ENCODE data around the gene GRIP2. TPM values are rescaled to one million over a fixed set of nuclear protein-coding genes. Genes with fewer than 3 reads are reported as not detected.

Gene GRIP2
- total RNA-seq, result not detected

GRCh38 chr3:14539742-14540491, at the start of gene GRIP2:
GRIP2 (minus strand) TSS chr3:14540342; CDS start chr3:14540308, 34 bp downstream.
- Mint-ChIP-seq H3K36me3 (no peaks in the 10 kb centered on the region), H3K4me3 (no peak within 1 kb of the TSS), H3K4me1 (no peaks in the 10 kb centered on the region), H3K9me3 (no peaks in the 10 kb centered on the region), H3K27me3 (no peaks in the 10 kb centered on the region), H3K27ac (no peak within 1 kb of the TSS)
- DNase-seq, result no peak

- no peak overlapping the region for H3K4me3 Mint-ChIP-seq
- H3K9me3 Mint-ChIP-seq, result no peaks in the 10 kb centered on the region
- peaks cover 27% of the 10 kb centered on the region for H3K27me3 Mint-ChIP-seq
- H3K4me1 Mint-ChIP-seq, result no peaks in the 10 kb centered on the region
- no peak for DNase-seq
- H3K27ac Mint-ChIP-seq, result no peak overlapping the region
- no peaks in the 10 kb centered on the region for H3K36me3 Mint-ChIP-seq
Measured at GRCh38 chr3:14588425-14589112, 48.4 kb upstream of the GRIP2 start.

DNA sequence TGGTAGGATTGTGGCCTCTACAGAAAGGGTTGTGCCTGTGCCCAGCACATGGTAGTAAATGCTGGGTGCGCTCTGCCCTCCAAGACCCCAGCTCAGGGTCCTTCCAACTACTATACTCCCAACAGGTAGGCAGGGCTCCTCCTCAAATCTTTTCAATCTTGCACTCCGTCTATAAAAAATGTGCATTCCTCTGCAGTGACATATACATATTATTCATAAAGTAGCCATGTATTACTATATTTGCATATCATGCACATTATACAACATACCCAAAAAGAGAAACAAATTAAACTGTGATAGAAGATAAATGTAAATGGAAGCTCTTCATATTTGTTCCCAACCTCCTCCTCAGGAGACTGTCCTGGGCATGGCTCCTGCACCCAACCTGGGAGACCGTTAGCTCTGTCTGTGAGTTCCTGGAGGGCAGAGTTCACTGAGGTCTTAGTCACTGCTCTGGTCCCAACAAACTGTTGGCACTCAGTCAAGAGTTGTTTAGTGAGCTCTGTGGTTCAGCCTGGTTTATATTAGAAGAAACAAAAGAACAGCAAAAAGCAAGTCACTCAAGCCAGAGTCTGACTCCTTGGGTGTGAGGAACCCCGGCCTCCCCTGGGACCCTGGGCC, 47.7 kb upstream of the GRIP2 start:
- no peak overlapping the region for H3K4me3 Mint-ChIP-seq

GRCh38 chr3:14586611-14587010, 46.5 kb upstream of the GRIP2 start:
- DNase-seq, result no peak
- H3K4me1 Mint-ChIP-seq, result no peaks in the 10 kb centered on the region
- H3K27ac Mint-ChIP-seq, result no peak overlapping the region
- no peaks in the 10 kb centered on the region for H3K9me3 Mint-ChIP-seq
- peaks cover 28% of the 10 kb centered on the region for H3K27me3 Mint-ChIP-seq
- H3K36me3 Mint-ChIP-seq, result no peaks in the 10 kb centered on the region
- no peak overlapping the region for H3K4me3 Mint-ChIP-seq

More for the DNA sequence above, 47.7 kb upstream of the GRIP2 start:
- no peaks in the 10 kb centered on the region for H3K9me3 Mint-ChIP-seq
- H3K27ac Mint-ChIP-seq, result no peak overlapping the region
- H3K36me3 Mint-ChIP-seq, result no peaks in the 10 kb centered on the region
- no peaks in the 10 kb centered on the region for H3K4me1 Mint-ChIP-seq
- no peak for DNase-seq
- H3K27me3 Mint-ChIP-seq, result peaks cover 28% of the 10 kb centered on the region

DNA sequence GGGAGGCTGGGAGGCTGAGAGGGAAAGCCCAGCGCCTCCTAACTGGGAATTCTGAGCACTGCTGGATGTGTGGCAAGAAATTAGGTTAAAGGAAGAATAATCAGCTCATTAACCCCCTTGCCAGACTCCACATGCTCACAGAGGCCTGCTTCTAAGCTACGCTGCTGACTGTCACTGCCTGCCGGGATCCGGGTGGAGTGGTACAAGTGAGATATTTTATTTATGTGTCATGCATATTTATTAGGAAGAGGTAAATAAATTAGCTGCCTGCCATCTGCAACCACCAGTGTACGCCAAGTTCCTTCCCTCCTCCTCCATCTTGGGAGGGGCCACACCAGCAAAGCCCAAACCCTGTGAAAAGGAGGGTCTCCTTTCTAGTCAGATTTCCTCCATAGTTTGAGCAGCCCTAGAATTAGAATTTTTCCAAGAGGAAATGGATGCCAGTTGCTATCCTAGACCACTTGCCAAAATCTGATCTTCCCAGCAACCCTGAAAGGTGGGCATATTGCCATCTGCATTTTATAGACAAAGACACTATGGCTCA, 43.5 kb upstream of the GRIP2 start:
- no peak overlapping the region for H3K27ac Mint-ChIP-seq
- H3K4me3 Mint-ChIP-seq, result no peak overlapping the region
- no peak for DNase-seq
- peaks cover 10% of the 10 kb centered on the region for H3K27me3 Mint-ChIP-seq
- H3K9me3 Mint-ChIP-seq, result no peaks in the 10 kb centered on the region
- no peaks in the 10 kb centered on the region for H3K4me1 Mint-ChIP-seq
- no peaks in the 10 kb centered on the region for H3K36me3 Mint-ChIP-seq

- no peak for DNase-seq
- H3K9me3 Mint-ChIP-seq, result no peaks in the 10 kb centered on the region
- no peak overlapping the region for H3K4me3 Mint-ChIP-seq
- peaks cover 10% of the 10 kb centered on the region for H3K27me3 Mint-ChIP-seq
- H3K4me1 Mint-ChIP-seq, result no peaks in the 10 kb centered on the region
- H3K36me3 Mint-ChIP-seq, result no peaks in the 10 kb centered on the region
- no peak overlapping the region for H3K27ac Mint-ChIP-seq
Measured at GRCh38 chr3:14582045-14582410, 41.9 kb upstream of the GRIP2 start.

DNA sequence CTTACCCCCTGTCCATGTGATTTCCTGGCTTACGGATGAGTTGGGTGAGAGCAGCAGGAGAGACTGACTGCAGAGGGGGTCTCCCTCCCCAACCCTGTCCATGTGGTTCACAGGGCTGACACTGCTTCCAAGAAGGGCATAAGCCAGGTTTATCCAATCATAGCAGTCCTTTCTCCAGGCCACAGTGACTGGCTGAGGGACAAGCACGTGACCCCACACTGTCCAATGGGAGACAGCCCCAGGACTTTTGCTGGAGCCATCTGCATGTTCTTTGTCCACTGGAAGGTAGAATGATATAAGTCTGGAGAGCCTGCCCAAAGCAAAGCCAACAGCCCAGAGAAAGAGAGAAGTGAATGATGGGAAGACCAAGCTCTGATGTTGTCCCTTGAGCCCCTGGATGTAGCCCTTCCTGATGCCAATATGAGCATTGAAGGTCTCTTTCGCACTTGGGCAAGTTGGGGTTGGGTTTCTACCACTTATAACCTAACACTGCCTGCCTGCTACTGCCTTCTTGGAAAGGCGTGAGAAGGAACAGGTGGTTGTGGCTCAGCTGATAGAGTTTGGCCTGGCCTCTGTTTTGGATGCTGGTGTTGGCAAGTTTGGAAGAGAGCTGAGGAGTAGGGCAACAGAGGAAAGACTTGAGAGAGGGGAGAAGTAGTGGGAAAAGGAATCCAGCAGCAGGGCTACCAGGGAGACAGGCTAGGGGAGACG, 41.3 kb upstream of the GRIP2 start:
- no peak overlapping the region for H3K27ac Mint-ChIP-seq
- no peaks in the 10 kb centered on the region for H3K4me1 Mint-ChIP-seq
- H3K36me3 Mint-ChIP-seq, result no peaks in the 10 kb centered on the region
- H3K4me3 Mint-ChIP-seq, result no peak overlapping the region
- DNase-seq, result no peak
- H3K27me3 Mint-ChIP-seq, result peaks cover 10% of the 10 kb centered on the region
- no peaks in the 10 kb centered on the region for H3K9me3 Mint-ChIP-seq

DNA sequence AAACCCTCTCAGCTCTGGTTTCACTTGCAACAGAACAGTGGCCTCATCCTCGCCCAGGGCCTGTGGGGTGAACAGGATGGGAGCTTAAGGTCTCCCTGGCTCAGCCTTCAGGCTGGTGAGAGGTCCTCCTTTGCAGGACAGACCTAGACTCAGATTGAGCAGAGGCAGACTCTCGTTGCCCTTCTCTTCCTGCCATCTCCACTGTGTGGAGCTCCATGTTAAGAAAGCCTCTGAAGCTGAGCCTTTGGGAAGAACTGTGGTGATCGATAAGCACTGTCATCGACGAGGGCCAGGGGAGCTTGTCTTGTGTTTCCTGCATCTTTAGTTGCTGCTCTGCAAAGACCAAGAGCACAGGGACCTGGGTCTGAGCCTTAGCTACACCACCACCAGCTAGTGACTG, 37.8 kb upstream of the GRIP2 start:
- Mint-ChIP-seq H3K27me3 (no peaks in the 10 kb centered on the region), H3K4me1 (no peaks in the 10 kb centered on the region), H3K4me3 (no peak overlapping the region), H3K27ac (no peak overlapping the region), H3K36me3 (no peaks in the 10 kb centered on the region), H3K9me3 (no peaks in the 10 kb centered on the region)
- no peak for DNase-seq

DNA sequence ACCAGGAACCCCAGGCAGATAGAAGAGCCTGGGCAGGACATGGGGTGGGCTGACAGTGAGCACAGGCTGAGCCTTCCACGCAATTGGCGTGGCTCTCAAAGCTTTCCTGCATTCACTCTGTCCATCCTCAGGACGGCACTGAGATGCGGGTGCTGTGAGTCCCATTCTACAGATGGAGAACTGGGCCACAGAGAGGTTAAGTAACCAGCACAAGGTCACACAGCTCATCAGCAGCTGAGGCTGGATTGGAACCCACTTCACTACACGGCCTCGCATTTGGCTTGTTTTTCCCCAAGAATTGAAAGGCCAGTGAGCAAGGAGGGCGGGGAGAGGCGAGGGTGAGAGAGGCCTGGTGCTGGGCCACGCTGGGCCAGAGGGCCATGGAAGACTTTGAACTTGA, 36.0 kb upstream of the GRIP2 start:
- H3K4me1 Mint-ChIP-seq, result no peaks in the 10 kb centered on the region
- no peaks in the 10 kb centered on the region for H3K27me3 Mint-ChIP-seq
- no peak overlapping the region for H3K4me3 Mint-ChIP-seq
- H3K27ac Mint-ChIP-seq, result no peak overlapping the region
- no peak for DNase-seq
- H3K36me3 Mint-ChIP-seq, result no peaks in the 10 kb centered on the region
- no peaks in the 10 kb centered on the region for H3K9me3 Mint-ChIP-seq

DNA sequence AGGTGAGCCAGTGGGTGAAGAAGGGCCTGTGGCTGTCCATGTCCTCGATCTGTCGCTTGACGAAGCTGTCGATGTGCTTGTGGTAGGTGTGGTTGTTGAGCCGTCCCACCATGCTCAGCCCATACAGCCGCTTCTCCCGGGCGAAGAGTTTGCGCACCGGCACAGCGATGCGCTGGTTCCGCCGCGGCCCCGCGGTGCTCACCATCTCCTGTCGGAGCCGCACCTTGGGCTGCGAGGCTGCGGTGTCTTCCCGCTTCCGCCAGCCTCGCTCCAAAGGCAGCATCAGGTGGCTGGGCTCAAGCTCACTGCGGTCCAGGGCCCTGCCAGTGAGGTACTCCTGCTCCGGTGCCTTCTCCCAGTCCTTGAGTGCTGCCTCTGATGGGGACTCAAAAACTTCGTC, 34.0 kb upstream of the GRIP2 start:
- Mint-ChIP-seq H3K9me3 (no peaks in the 10 kb centered on the region), H3K36me3 (no peaks in the 10 kb centered on the region), H3K4me1 (peaks cover 7% of the 10 kb centered on the region), H3K4me3 (no peak overlapping the region), H3K27me3 (no peaks in the 10 kb centered on the region), H3K27ac (no peak overlapping the region)
- DNase-seq, result no peak

GRCh38 chr3:14573706-14574105, 33.6 kb upstream of the GRIP2 start:
- H3K9me3 Mint-ChIP-seq, result no peaks in the 10 kb centered on the region
- H3K4me3 Mint-ChIP-seq, result no peak overlapping the region
- H3K36me3 Mint-ChIP-seq, result no peaks in the 10 kb centered on the region
- H3K4me1 Mint-ChIP-seq, result peaks cover 7% of the 10 kb centered on the region
- H3K27me3 Mint-ChIP-seq, result no peaks in the 10 kb centered on the region
- DNase-seq, result no peak
- no peak overlapping the region for H3K27ac Mint-ChIP-seq

- peaks cover 7% of the 10 kb centered on the region for H3K4me1 Mint-ChIP-seq
- no peaks in the 10 kb centered on the region for H3K27me3 Mint-ChIP-seq
- H3K36me3 Mint-ChIP-seq, result no peaks in the 10 kb centered on the region
- DNase-seq, result no peak
- H3K27ac Mint-ChIP-seq, result no peak overlapping the region
- H3K4me3 Mint-ChIP-seq, result no peak overlapping the region
- no peaks in the 10 kb centered on the region for H3K9me3 Mint-ChIP-seq
Measured at GRCh38 chr3:14570864-14571263, 30.7 kb upstream of the GRIP2 start.

DNA sequence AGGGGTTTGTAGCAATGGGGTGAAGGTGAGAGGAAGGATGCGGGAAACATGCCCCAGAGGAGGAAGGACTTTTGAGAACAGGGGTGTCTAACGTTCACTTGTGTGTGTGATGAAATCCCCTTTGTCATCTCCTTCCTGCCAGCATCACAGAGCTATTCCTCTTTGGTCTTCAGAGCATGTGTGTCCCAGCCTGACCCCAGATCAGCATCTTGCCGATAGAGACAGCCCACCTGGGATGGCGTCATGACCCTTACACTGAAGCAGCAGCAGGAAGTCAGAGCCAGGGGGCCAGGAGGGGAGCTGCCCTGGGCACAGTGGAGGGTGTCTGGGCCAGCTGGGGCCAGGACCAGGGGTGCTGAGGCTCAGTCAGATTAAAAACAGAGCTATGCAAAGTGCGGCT, 29.9 kb upstream of the GRIP2 start:
- no peaks in the 10 kb centered on the region for H3K36me3 Mint-ChIP-seq
- peaks cover 7% of the 10 kb centered on the region for H3K4me1 Mint-ChIP-seq
- no peak overlapping the region for H3K27ac Mint-ChIP-seq
- H3K9me3 Mint-ChIP-seq, result no peaks in the 10 kb centered on the region
- no peaks in the 10 kb centered on the region for H3K27me3 Mint-ChIP-seq
- no peak for DNase-seq
- H3K4me3 Mint-ChIP-seq, result no peak overlapping the region

GRCh38 chr3:14569474-14570000, 29.4 kb upstream of the GRIP2 start:
- H3K4me3 Mint-ChIP-seq, result no peak overlapping the region
- peaks cover 7% of the 10 kb centered on the region for H3K4me1 Mint-ChIP-seq
- H3K9me3 Mint-ChIP-seq, result no peaks in the 10 kb centered on the region
- DNase-seq, result no peak
- no peaks in the 10 kb centered on the region for H3K36me3 Mint-ChIP-seq
- H3K27me3 Mint-ChIP-seq, result no peaks in the 10 kb centered on the region
- H3K27ac Mint-ChIP-seq, result peak overlapping the region; percentile 16

- Mint-ChIP-seq H3K4me1 (peaks cover 7% of the 10 kb centered on the region), H3K9me3 (no peaks in the 10 kb centered on the region), H3K36me3 (no peaks in the 10 kb centered on the region), H3K27ac (no peak overlapping the region), H3K27me3 (no peaks in the 10 kb centered on the region), H3K4me3 (no peak overlapping the region)
- DNase-seq, result no peak
Measured at GRCh38 chr3:14568269-14568668, 28.1 kb upstream of the GRIP2 start.
